Peyer's patch (tissue), 4 donors: ENCODE measurements around the gene SCART1.
"Not testable (repeated sequence)": the region's sequence is repeated elsewhere in the genome, so short reads cannot be mapped to it uniquely, and the experiment has no call there.

ENCODE experiments used
- POLR2A ChIP-seq, 2 donors: fragments of 450-650 bp; IDR thresholded peaks; one replicate each; pipeline ENCODE4 v1.5.1; 2017; ENCODE audit warnings: antibody characterized with exemption in 2 of 2, mild to moderate bottlenecking in 2 of 2, moderate library complexity in 2 of 2
- TF ChIP-seq, protein P1 (sequence below), 6 experiments: fragments of 450-650 bp in 4 of 6; fragments of 200-600 bp in 2 of 6; sonication (generic) in 1 of 6; IDR thresholded peaks; one replicate each; pipeline ENCODE4 v1.5.1; 2017 to 2019; ENCODE audit warnings: antibody characterized with exemption in 6 of 6, mild to moderate bottlenecking in 3 of 6, moderate library complexity in 1 of 6

DNA sequence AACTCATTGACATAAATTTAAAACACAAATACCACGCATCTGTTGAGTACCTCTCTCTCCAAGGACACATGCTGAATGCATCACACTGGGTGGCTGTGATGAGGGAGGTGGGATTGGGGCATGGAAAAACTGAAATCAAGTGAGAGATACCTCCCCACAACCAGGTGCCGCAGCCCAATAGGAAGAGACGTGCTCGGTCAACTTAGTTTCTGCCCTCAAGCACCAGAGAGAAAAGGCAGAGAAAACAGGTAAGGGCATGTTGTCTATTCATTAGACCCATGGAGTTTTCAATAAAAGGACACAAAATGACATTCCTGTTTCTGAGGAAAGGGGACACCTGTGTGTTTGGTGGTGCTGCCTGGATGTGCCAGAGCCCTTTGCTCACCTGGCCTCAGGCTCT, 24.2 kb upstream of the SCART1 start:
- TF ChIP-seq, protein P1, sequence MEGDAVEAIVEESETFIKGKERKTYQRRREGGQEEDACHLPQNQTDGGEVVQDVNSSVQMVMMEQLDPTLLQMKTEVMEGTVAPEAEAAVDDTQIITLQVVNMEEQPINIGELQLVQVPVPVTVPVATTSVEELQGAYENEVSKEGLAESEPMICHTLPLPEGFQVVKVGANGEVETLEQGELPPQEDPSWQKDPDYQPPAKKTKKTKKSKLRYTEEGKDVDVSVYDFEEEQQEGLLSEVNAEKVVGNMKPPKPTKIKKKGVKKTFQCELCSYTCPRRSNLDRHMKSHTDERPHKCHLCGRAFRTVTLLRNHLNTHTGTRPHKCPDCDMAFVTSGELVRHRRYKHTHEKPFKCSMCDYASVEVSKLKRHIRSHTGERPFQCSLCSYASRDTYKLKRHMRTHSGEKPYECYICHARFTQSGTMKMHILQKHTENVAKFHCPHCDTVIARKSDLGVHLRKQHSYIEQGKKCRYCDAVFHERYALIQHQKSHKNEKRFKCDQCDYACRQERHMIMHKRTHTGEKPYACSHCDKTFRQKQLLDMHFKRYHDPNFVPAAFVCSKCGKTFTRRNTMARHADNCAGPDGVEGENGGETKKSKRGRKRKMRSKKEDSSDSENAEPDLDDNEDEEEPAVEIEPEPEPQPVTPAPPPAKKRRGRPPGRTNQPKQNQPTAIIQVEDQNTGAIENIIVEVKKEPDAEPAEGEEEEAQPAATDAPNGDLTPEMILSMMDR (IDR thresholded peaks at IDR 0.05) = not testable (repeated sequence)
- not testable (repeated sequence) for TF ChIP-seq POLR2A (IDR thresholded peaks at IDR 0.05)
